ENCODE results near the gene NBEAL1. TPM values are rescaled to one million over a fixed set of nuclear protein-coding genes. Genes with fewer than 3 reads are reported as not detected.
A peak's percentile ranks its signal among the peaks of the same experiment; 100 is the strongest.
"Not testable (repeated sequence)": the region's sequence is repeated elsewhere in the genome, so short reads cannot be mapped to it uniquely, and the experiment has no call there.

The NBEAL1 gene
- total RNA-seq, 4 donors from 2014 or later = 20.8 to 53.1 (median 34.0) TPM

DNA sequence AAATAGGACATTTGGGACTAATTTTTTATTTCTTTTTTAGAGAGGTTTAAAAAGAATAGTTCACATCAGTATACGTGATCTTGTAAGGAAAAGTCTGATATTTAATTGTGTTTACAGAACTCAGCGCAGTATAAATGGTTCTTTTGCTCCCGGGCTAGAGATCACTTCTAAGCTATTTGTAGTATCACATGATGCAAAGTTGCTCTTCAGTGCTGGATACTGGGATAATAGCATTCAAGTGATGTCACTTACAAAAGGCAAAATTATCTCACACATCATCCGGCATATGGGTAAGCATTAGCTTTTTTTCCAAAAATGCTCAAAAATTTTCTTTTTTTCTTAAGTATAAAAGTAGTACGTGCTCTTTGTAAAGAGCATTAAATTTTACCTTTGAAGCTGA is 186.8 kb downstream of the NBEAL1 start:
- Histone ChIP-seq H3K27ac (no peak overlapping the region), H3K4me1 (no peaks in the 10 kb centered on the region), H3K27me3 (no peaks in the 10 kb centered on the region), H3K9me3 (no peaks in the 10 kb centered on the region), H3K4me3 (no peak overlapping the region), H3K36me3 (peaks cover 0 to 86% of the 10 kb centered on the region in 2 donors)
- ATAC-seq = no peak
- WGBS, 2 donors (ENCODE audit: low coverage in 1 of 2) = 87 to 90% methylated on average over 5 of the region's 5 CpGs
- TF ChIP-seq POLR2AphosphoS5 (IDR thresholded peaks at IDR 0.05) (no peak), CTCF (IDR thresholded peaks at IDR 0.05) (no peak), EP300 (IDR thresholded peaks at IDR 0.05) (no peak), POLR2A (IDR thresholded peaks at IDR 0.05) (no peak)

- TF ChIP-seq POLR2AphosphoS5 (IDR thresholded peaks at IDR 0.05) (no peak), POLR2A (IDR thresholded peaks at IDR 0.05) (no peak), CTCF (IDR thresholded peaks at IDR 0.05) (no peak), EP300 (IDR thresholded peaks at IDR 0.05) (no peak)
- Histone ChIP-seq H3K4me1 (no peaks in the 10 kb centered on the region), H3K9me3 (no peaks in the 10 kb centered on the region), H3K36me3 (peaks cover 0 to 71% of the 10 kb centered on the region in 2 donors), H3K27me3 (no peaks in the 10 kb centered on the region), H3K4me3 (no peak overlapping the region), H3K27ac (no peak overlapping the region)
- 71 to 100% methylated on average over 1 of the region's 1 CpG for WGBS, 2 donors (ENCODE audit: low coverage in 1 of 2)
- no peak for ATAC-seq
These were observed 194.9 kb downstream of the NBEAL1 start for GRCh38 chr2:203209538-203209937.

GRCh38 chr2:203225423-203226039 is 210.9 kb downstream of the NBEAL1 start:
- TF ChIP-seq POLR2A (IDR thresholded peaks at IDR 0.05) (no peak), POLR2AphosphoS5 (IDR thresholded peaks at IDR 0.05) (no peak), CTCF (IDR thresholded peaks at IDR 0.05) (peak; percentile 39 to 59 (median 47))
- H3K27me3 ChIP-seq = no peaks in the 10 kb centered on the region
- no peaks in the 10 kb centered on the region for H3K36me3 ChIP-seq
- no peak overlapping the region for H3K4me3 ChIP-seq
- H3K9me3 ChIP-seq = no peaks in the 10 kb centered on the region
- ATAC-seq = no peak
- WGBS, 2 donors (ENCODE audit: low coverage in 1 of 2) = 94 to 96% methylated on average over 2 of the region's 2 CpGs
- no peaks in the 10 kb centered on the region for H3K4me1 ChIP-seq
- no peak overlapping the region for H3K27ac ChIP-seq

DNA sequence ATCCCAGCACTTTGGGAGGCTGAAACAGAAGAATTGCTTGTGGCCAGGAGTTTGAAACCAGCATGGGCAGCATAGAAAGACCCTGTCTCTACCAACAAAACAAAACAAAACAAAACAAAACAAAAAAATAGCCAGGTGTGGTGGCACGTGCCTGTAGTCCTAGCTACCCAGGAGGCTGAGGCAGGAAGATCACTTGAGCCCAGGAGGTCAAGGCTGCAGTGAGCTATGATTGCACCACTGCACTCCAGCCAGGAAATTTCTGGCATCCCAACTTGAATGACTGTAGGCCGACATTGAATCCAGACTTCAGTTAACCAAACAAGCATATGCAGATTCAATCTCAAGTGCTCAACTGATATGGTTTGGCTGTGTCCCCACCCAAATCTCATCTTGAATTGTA is 215.0 kb downstream of the NBEAL1 start:
- H3K9me3 ChIP-seq, ATAC-seq, H3K4me1 ChIP-seq, H3K4me3 ChIP-seq, H3K27me3 ChIP-seq, H3K36me3 ChIP-seq, H3K27ac ChIP-seq: not testable (repeated sequence)
- 75 to 100% methylated on average over 1 to 2 of the region's 2 CpGs for WGBS, 2 donors (ENCODE audit: low coverage in 1 of 2)

DNA sequence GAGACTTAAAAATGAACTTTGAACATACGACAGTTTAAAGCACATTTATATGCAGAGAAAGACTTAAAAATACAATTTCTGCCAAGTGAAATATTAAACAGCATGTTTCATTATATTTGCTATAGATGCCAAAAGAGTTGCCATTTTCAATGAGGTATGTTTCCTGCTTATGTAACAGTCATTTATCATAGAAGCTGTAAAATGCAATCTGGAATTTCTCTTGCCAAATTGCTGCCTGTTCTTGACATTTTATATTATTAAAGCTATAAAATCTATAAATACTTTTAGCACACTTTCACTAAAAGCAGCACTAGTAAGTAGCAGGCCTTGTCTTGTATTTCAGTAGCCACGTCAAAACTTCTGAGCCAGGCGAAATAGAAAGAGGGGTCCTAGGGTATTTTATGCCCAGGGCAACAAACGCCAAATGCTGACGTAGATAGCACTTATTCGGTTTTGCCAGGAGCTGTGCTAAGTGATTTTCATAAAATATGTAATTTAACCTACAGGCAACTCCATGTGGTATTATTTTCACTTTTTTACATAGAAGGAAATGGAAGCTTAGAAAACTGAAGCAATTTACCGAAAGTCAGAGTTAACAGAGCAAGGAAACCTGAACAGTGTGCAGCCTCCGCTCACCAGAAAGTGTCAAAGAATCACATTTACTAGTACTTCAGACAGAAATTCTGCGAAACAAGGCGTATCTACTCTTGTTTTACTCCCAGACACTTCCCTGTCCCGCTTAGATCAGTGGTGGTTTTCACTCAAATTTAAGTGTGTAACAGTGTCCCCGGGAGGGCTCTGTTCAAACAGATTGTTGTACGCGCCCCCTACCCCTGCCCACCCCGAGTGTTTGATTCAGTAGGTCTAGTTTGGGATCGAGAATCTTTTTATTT is 222.9 kb downstream of the NBEAL1 start:
- ATAC-seq = no peak
- TF ChIP-seq POLR2A (IDR thresholded peaks at IDR 0.05) (no peak), CTCF (IDR thresholded peaks at IDR 0.05) (no peak), POLR2AphosphoS5 (IDR thresholded peaks at IDR 0.05) (no peak), EP300 (IDR thresholded peaks at IDR 0.05) (no peak)
- Histone ChIP-seq H3K27me3 (no peaks in the 10 kb centered on the region), H3K27ac (peak overlapping the region in 3 of 4 donors; percentile 95 to 98 (median 97)), H3K4me3 (peak overlapping the region in 1 of 2 donors; percentile 70), H3K4me1 (peaks cover 0 to 27% (median 12%) of the 10 kb centered on the region in 3 donors), H3K9me3 (no peaks in the 10 kb centered on the region), H3K36me3 (peaks cover 0 to 9% of the 10 kb centered on the region in 2 donors)
- 88 to 91% methylated on average over 11 to 15 of the region's 16 CpGs for WGBS, 2 donors (ENCODE audit: low coverage in 1 of 2)
